Stimulated activated CD8-positive, alpha-beta memory T cell treated with anti-CD3 and anti-CD28 coated beads, Interleukin-12 subunit alpha, Interleukin-12 subunit beta, amount 100 ng/mL, for 24 hours (primary cell): ENCODE data around the gene FUCA2.
A peak's percentile ranks its signal among the peaks of the same experiment; 100 is the strongest.

Experiments
- DNase-seq: peaks from one replicate; pipeline ENCODE4 v3.0.0-alpha.2; 2020; ENCODE audit errors: extremely low read depth

FUCA2 gene

GRCh38 chr6:143510991-143511891 lies at the start of gene FUCA2:
Gene FUCA2 (minus strand): TSS chr6:143511720. CDS start chr6:143511634, 86 bp downstream.
- peak; percentile 32 for DNase-seq

- DNase-seq = no peak
Observed at GRCh38 chr6:143561105-143561704, 49.7 kb upstream of the FUCA2 start.

GRCh38 chr6:143559051-143559660 lies 47.6 kb upstream of the FUCA2 start:
- DNase-seq = no peak

- DNase-seq = no peak
Observed at GRCh38 chr6:143556529-143556928, 45.0 kb upstream of the FUCA2 start.

GRCh38 chr6:143555582-143555981 lies 44.1 kb upstream of the FUCA2 start:
- DNase-seq = no peak

- no peak for DNase-seq
Observed at GRCh38 chr6:143555071-143555492, 43.6 kb upstream of the FUCA2 start.

- DNase-seq = no peak
Observed at GRCh38 chr6:143553337-143553736, 41.8 kb upstream of the FUCA2 start.

- no peak for DNase-seq
Observed at GRCh38 chr6:143549949-143550268, 38.4 kb upstream of the FUCA2 start.

GRCh38 chr6:143549221-143549948 lies 37.9 kb upstream of the FUCA2 start:
- no peak for DNase-seq

GRCh38 chr6:143546599-143546998 lies 35.1 kb upstream of the FUCA2 start:
- no peak for DNase-seq

- no peak for DNase-seq
Observed at GRCh38 chr6:143545976-143546547, 34.5 kb upstream of the FUCA2 start.

- no peak for DNase-seq
Observed at GRCh38 chr6:143545165-143545564, 33.6 kb upstream of the FUCA2 start.

- DNase-seq = no peak
Observed at GRCh38 chr6:143544011-143544696, 32.6 kb upstream of the FUCA2 start.

- no peak for DNase-seq
Observed at GRCh38 chr6:143543435-143543834, 31.9 kb upstream of the FUCA2 start.

GRCh38 chr6:143542888-143543287 lies 31.4 kb upstream of the FUCA2 start:
- DNase-seq = no peak

- DNase-seq = no peak
Observed at GRCh38 chr6:143540192-143540591, 28.7 kb upstream of the FUCA2 start.

- DNase-seq = no peak
Observed at GRCh38 chr6:143539734-143540133, 28.2 kb upstream of the FUCA2 start.

- DNase-seq = no peak
Observed at GRCh38 chr6:143539106-143539505, 27.6 kb upstream of the FUCA2 start.

GRCh38 chr6:143538374-143538773 lies 26.9 kb upstream of the FUCA2 start:
- DNase-seq = no peak

GRCh38 chr6:143536866-143537691 lies 25.6 kb upstream of the FUCA2 start:
- peak; percentile 20 for DNase-seq
